Left ventricle myocardium superior (tissue), 1 donor: ENCODE results near the gene TDRD9. TPM values are rescaled to one million over a fixed set of nuclear protein-coding genes. Genes with fewer than 3 reads are reported as not detected.
A peak's percentile ranks its signal among the peaks of the same experiment; 100 is the strongest.

Experiments used
- ATAC-seq: fragments of 200-7000 bp; cut with Tn5 transposase; one replicate; pipeline ENCODE4 v1.9.1; 2020; ENCODE audit warnings: mild to moderate bottlenecking, moderate library complexity
- DNase-seq: peaks from one replicate; pipeline ENCODE4 v3.0.0-alpha.2; 2020
- intact Hi-C: fragments of 100-400 bp; cut with micrococcal nuclease; formaldehyde crosslinking; loops from one replicate; pipeline ENCODE4 v1.11.0; 2022
- total RNA-seq: library from RNA; stranded (reverse); fragmentation: NEBNext Ultra II Directional; extraction: Animal tissue kit (Norgen Biotek cat#: 25700); gene quantifications from one replicate; pipeline ENCODE4 v1.2.1, GENCODE V29; 2021
- donor health status: DM: no; HTN: yes; CAD: no; lungs with severe emphysema.

The TDRD9 gene
- total RNA-seq, 1 donor from 2014 or later = 2.2 TPM

- ATAC-seq (no peak), DNase-seq (no peak)
- intact Hi-C loops = no loop called here
Measured at GRCh38 chr14:104047761-104048160, 119.5 kb downstream of the TDRD9 start.

GRCh38 chr14:104048758-104049507, 120.7 kb downstream of the TDRD9 start:
- intact Hi-C loops = no loop called here
- DNase-seq (no peak), ATAC-seq (peak; percentile 91)

GRCh38 chr14:104049576-104050240, 121.5 kb downstream of the TDRD9 start:
- peak; percentile 70 for ATAC-seq
- peak; percentile 37 for DNase-seq
- intact Hi-C loops = no loop called here

GRCh38 chr14:104051092-104051813, 123.0 kb downstream of the TDRD9 start:
- ATAC-seq (no peak), DNase-seq (no peak)
- intact Hi-C loops = no loop called here

DNA sequence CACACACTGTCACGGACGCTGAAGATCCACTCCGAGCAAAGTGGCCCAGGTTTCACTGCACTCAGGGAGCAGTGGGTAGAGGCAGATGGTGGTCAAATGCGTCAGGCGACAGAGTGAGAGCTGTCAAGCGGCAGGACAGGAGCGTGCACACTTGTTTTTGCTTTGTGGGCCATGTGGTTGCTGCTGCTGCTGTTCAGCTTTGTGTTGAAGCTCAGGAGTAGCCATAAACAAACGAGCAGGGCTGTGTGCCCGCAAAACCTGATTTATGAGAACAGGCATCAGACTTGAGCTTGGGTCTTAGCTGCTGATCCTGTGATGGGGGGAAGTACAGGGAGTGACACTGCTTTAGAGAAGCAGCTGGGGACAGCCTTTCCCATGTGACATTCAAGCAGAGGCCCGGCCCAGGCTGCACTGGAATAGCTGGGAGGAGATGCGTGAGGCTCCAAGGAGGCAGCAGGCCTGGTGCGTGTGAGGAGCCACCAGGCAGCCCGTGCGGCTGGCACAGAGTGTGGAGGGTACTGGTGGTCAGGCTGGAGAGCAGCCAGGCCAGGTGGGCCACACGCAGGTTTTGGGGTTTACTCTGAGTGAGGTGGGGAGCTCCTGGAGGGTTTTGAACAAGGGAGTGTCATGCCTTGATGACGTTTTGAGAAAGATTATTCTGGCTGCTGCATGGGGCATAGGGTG, 126.1 kb downstream of the TDRD9 start:
- intact Hi-C loops = no loop called here
- no peak for ATAC-seq
- DNase-seq = no peak

- intact Hi-C loops = no loop called here
- ATAC-seq = no peak
- DNase-seq = no peak
Measured at GRCh38 chr14:104062281-104062680, 134.0 kb downstream of the TDRD9 start.

DNA sequence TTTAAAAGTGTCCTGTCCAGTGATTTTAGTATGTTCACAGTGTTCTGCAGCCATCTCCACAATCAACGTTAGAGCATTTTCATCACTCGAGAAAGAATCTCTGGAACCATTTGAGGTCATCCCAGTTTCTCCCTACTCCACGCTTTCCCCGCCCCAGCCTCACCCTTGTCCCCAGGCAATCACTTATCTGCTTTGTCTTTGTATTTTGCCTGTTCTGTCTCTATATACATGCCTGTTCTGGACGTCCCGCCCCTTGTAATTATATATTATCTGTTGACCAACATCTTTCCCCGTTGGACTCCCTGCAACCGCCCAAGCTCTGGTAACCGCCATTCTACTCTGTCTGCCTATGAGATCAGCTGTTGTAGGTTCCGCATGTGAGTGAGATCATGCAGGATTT, 135.7 kb downstream of the TDRD9 start:
- DNase-seq (no peak), ATAC-seq (no peak)
- intact Hi-C loops = no loop called here

- intact Hi-C loops = no loop called here
- ATAC-seq (no peak), DNase-seq (no peak)
Measured at GRCh38 chr14:104066279-104066678, 138.0 kb downstream of the TDRD9 start.

DNA sequence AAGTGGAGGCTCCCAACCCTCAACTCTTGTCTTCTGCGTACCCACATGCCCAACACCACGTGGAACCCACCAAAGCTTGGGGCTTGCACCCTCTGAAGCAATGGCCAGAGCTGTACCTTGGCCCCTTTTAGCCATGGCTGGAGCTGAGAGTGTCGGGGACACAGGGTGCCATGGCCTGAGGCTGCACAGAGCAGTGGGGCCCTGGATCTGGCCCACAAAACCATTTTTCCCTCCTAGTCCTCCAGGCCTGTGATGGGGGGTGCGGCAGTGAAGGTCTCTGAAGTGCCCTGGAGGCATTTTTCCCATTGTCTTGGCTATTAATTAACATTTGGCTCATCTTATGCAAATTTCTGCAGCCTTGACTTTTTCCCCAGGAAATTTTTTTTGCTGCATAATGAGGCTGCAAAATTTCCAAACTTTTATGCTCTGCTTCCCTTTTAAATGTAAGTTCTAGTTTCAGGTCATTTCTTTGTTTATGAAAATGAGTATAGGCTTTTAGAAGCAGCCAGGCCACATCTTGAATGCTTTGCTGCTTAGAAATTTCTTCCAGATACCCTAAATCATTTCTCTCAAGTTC, 138.6 kb downstream of the TDRD9 start:
- intact Hi-C loops = no loop called here
- DNase-seq (no peak), ATAC-seq (no peak)

- ATAC-seq (no peak), DNase-seq (no peak)
- intact Hi-C loops = no loop called here
Measured at GRCh38 chr14:104069541-104069940, 141.3 kb downstream of the TDRD9 start.

- intact Hi-C loops = loop anchor here (10.0 kb wide), 1 partner anchor 62 kb away; the partner anchor contains the start of gene KIF26A
- ATAC-seq (no peak), DNase-seq (no peak)
Measured at GRCh38 chr14:104072586-104072985, 144.3 kb downstream of the TDRD9 start.

GRCh38 chr14:104073764-104074163, 145.5 kb downstream of the TDRD9 start:
- intact Hi-C loops = loop anchor here (10.0 kb wide), 1 partner anchor 61 kb away; the partner anchor contains the start of gene KIF26A
- DNase-seq = no peak
- ATAC-seq = no peak

DNA sequence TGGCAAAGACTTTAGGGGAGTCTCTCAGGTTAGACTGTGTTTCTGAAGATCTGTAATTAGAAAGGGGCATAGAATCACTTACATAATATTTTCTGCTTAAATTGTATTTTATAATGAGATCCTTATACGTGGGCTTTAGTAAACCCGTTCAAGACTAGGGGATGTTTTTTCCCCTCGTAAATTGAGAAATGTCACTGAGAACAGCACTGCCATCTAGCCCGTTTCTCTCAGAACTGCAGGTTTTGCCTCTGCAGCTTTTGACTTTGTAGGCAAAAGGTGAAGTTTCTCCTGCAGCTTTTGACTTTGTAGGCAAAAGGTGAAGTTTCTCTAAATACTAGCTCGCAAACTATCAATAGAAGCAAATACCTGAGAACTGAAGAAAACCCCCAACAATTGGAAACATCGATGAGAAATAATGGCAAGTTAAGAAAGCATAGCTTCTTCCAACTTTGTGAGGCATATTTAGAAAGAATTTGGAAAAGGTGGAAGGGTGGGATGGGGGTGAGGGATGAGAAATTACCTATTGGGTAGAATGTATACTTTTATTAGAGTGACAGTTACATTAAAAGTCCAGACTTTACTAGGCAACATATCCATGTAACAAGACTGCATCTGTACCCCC, 147.4 kb downstream of the TDRD9 start:
- intact Hi-C loops = loop anchor here (10.0 kb wide), 1 partner anchor 59 kb away; the partner anchor contains the start of gene KIF26A
- DNase-seq = no peak
- ATAC-seq = no peak

GRCh38 chr14:104076743-104077142, 148.5 kb downstream of the TDRD9 start:
- intact Hi-C loops = loop anchor here (10.0 kb wide), 1 partner anchor 58 kb away; the partner anchor contains the start of gene KIF26A
- no peak for ATAC-seq
- no peak for DNase-seq

DNA sequence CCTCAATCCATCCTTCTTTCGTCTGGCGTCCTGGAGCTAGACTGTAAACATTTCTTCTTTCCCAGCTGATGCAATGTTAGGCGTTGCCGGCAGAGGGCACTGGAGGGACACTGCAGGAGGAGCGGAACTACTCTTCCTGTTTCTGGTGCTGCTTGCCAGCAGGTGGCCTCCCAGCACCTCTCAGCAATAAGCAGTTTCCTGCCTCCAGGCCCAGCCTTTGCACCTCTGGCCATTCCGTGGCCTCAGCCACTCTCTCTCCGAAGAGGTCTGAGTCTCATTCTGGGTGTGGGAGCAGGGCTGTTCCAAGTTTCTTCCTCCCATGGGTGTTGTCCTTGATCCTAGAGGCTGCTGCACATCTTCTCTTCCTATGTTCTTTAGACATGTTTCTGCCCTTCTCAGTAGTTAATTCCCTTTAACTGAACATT, 149.8 kb downstream of the TDRD9 start:
- ATAC-seq (peak; percentile 82), DNase-seq (peak; percentile 87)
- intact Hi-C loops = loop anchor here (10.0 kb wide), 1 partner anchor 57 kb away; the partner anchor contains the start of gene KIF26A

DNA sequence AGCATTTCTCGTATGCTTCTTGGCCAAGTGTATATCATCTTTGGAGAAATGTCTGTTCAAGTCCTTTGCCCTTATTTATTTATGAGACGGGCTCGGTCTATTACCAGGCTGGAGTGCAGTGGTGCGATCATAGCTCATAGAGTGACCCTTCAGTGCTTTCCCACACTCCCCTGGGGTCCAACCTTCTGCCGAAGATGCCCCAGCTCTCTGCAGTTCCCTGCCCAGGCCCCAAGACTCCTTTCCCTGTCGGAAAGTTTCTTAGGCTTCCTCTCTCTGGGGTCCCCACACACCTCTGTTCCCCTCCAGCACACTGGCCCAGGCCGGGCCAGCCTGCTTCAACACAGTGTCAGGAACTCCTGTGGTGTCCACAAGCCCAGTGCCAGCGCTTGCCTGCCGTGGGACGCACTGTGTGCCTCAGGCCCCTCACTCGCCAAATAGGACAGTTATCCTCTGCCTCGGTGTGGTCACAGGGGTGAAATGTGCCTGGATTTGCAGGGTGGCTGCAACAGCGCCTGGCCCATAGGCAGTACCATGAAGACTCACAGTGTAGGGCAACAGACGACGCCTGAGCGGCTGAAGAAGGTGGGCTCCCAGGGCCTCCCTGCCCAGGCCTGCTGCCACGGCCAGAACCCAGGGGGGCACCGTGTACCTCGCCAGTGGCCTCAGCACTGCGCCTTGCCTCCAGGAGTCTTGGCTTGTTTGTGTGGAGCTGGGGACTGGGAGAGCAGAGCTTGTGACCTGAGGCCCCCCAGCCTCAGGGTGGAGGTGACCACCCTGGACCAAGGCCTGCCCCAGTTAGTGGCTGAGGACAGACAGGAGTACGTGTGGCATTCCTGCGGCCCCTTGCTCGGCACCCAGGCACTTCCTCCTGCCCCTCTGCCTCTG, 152.4 kb downstream of the TDRD9 start:
- intact Hi-C loops = no loop called here
- ATAC-seq = no peak
- no peak for DNase-seq

GRCh38 chr14:104081261-104081835, 153.1 kb downstream of the TDRD9 start:
- DNase-seq (no peak), ATAC-seq (no peak)
- intact Hi-C loops = no loop called here
